HUES6 (cell line): ENCODE results near the gene TSEN15.

Experiments
- H3K27ac ChIP-seq: 2 replicates; pipeline ENCODE4 v1.7.0; 2013; ENCODE audit warnings: low read depth, mild to moderate bottlenecking, low read length, inconsistent platforms
- H3K27me3 ChIP-seq: 2 replicates; pipeline ENCODE4 v1.6.1; 2013; ENCODE audit warnings: low read length; ENCODE audit not compliant: control insufficient read depth, insufficient read depth
- H3K36me3 ChIP-seq: 2 replicates; pipeline ENCODE4 v1.6.1; 2013; ENCODE audit warnings: low read length; ENCODE audit not compliant: control insufficient read depth, insufficient read depth
- H3K4me1 ChIP-seq: 2 replicates; pipeline ENCODE4 v1.6.1; 2013; ENCODE audit warnings: low read length; ENCODE audit not compliant: control insufficient read depth, insufficient read depth
- H3K4me3 ChIP-seq: 2 replicates; pipeline ENCODE4 v1.5.1; 2013; ENCODE audit warnings: low read depth, low read length
- H3K9ac ChIP-seq: one replicate; pipeline ENCODE4 v1.6.1; 2013; ENCODE audit warnings: mild to moderate bottlenecking, low read length
- H3K9me3 ChIP-seq: 2 replicates; pipeline ENCODE4 v1.6.1; 2013; ENCODE audit warnings: low read depth, low read length; ENCODE audit not compliant: control insufficient read depth, insufficient read depth

TSEN15 gene

GRCh38 chr1:184101571-184101970 is 50.0 kb downstream of the TSEN15 start:
- no peak overlapping the region for H3K27ac ChIP-seq
- no peak overlapping the region for H3K4me3 ChIP-seq
- no peaks in the 10 kb centered on the region for H3K36me3 ChIP-seq
- no peaks in the 10 kb centered on the region for H3K27me3 ChIP-seq
- no peaks in the 10 kb centered on the region for H3K4me1 ChIP-seq
- H3K9me3 ChIP-seq: no peaks in the 10 kb centered on the region; the same call in 1 of the 2 replicates
- no peak overlapping the region for H3K9ac ChIP-seq

DNA sequence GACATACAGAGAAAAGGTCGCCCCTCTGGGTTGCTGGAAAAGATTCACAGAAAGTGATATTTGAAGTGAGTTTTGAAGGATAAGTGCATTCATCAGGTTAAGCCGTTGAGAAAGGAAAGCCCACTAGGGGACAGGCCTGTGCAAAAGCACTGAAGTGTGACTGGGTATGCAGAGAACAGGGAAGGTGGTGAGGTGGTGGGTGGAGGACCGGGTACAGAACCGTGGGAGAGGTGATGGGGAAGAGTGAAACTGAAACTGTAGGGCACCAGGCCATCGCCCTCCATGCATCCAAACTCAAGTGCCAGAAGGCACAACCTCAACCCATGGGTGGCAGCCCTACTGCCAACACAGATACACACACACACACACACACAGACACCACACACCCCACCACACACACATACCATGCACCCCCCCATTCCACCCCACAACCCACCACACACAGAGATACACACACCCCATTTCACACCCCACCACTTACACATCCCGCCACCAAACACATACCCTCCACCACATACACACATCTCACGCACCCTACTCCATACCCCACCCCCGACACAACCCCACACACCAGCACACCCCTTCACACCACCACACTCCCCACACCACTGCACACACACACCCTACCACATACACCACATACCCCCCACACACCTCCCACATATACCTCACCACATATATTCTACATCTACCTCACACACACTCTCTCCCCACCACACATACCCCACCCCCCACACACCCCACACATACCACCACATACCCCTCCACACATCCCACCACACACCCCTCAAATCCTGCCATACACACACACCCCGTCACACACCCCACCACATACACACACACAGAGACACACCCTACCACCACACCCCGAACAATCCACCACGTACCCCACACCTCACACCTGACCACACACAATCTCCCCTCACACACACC is 59.0 kb downstream of the TSEN15 start:
- no peaks in the 10 kb centered on the region for H3K27me3 ChIP-seq
- H3K4me3 ChIP-seq: no peak overlapping the region

GRCh38 chr1:184112176-184112948 is 60.8 kb downstream of the TSEN15 start:
- no peaks in the 10 kb centered on the region for H3K27me3 ChIP-seq
- no peaks in the 10 kb centered on the region for H3K36me3 ChIP-seq
- no peak overlapping the region for H3K4me3 ChIP-seq
- no peak overlapping the region for H3K9ac ChIP-seq
- no peak overlapping the region for H3K27ac ChIP-seq
- H3K4me1 ChIP-seq: 0 out of 2 replicates have a peak, but pooled peaks cover 2% of the 10 kb centered on the region
- H3K9me3 ChIP-seq: no peaks in the 10 kb centered on the region

More for the DNA sequence above, 59.0 kb downstream of the TSEN15 start:
- Histone ChIP-seq H3K27ac (no peak overlapping the region), H3K9ac (no peak overlapping the region), H3K9me3 (no peaks in the 10 kb centered on the region), H3K36me3 (no peaks in the 10 kb centered on the region), H3K4me1 (0 out of 2 replicates have a peak, but pooled peaks cover 2% of the 10 kb centered on the region)

DNA sequence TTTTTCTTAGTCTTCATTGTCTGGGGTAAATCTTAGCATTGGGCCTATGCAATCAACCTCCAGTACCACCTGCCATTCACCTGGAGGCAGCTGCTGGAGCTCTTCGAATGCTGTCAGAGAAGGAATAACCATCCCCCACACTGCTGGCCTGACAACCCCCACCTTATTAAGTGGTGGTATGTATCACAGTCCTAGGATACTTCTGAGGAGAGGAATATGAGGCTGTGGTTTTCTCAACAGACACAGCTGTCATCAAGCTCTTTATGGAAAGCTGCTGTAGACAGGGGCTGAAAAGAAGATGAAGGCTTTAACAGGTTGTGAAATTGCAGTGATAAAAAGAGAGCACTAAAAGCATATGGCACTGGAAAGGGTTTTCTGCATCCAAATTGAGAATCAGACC is 61.7 kb downstream of the TSEN15 start:
- Histone ChIP-seq H3K9ac (no peak overlapping the region), H3K27me3 (no peaks in the 10 kb centered on the region), H3K36me3 (no peaks in the 10 kb centered on the region), H3K4me3 (no peak overlapping the region), H3K4me1 (no peaks in the 10 kb centered on the region), H3K27ac (no peak overlapping the region), H3K9me3 (no peaks in the 10 kb centered on the region)

DNA sequence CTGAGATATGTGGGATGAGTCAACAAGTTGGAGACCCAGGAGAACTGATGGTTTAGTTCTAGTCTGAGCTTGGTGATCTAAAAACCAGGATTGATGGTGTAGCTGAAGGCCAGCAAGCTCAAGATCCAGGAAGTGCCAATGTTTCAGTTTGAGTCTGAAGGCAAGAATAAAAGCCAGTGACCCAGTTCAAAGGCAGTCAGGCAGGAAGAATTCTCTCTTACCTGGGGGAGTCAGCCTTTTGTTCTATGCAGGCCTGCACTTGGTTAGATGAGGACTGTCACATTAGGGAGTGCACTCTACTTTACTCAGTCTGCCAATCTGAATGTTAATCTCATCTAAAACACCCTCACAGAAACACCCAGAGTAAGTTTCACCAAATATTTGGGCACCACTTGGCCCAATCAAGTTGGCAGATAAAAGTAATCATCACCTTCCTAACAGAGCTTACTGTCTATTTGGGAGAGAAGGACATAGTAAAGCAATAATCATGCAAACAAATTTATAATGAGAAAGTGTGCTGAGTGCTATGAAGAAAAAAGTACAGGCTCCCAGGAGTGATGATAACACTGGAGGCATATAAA is 63.4 kb downstream of the TSEN15 start:
- Histone ChIP-seq H3K36me3 (no peaks in the 10 kb centered on the region), H3K9ac (no peak overlapping the region), H3K4me1 (no peaks in the 10 kb centered on the region), H3K4me3 (no peak overlapping the region), H3K27ac (no peak overlapping the region), H3K9me3 (no peaks in the 10 kb centered on the region), H3K27me3 (no peaks in the 10 kb centered on the region)

GRCh38 chr1:184116287-184116686 is 64.8 kb downstream of the TSEN15 start:
- Histone ChIP-seq H3K4me3 (no peak overlapping the region), H3K4me1 (no peaks in the 10 kb centered on the region), H3K27ac (no peak overlapping the region), H3K9me3 (no peaks in the 10 kb centered on the region), H3K9ac (no peak overlapping the region), H3K36me3 (no peaks in the 10 kb centered on the region), H3K27me3 (no peaks in the 10 kb centered on the region)

- H3K36me3 ChIP-seq: no peaks in the 10 kb centered on the region
- no peak overlapping the region for H3K4me3 ChIP-seq
- no peaks in the 10 kb centered on the region for H3K4me1 ChIP-seq
- no peaks in the 10 kb centered on the region for H3K27me3 ChIP-seq
- no peak overlapping the region for H3K9ac ChIP-seq
- no peak overlapping the region for H3K27ac ChIP-seq
- H3K9me3 ChIP-seq: no peaks in the 10 kb centered on the region
Measured at GRCh38 chr1:184118046-184118445, 66.5 kb downstream of the TSEN15 start.
